Stomach (tissue), 9 donors: ENCODE results near the gene MRPS21. TPM values are rescaled to one million over a fixed set of nuclear protein-coding genes. Genes with fewer than 3 reads are reported as not detected.
A peak's percentile ranks its signal among the peaks of the same experiment; 100 is the strongest.

ENCODE experiments used
- DNase-seq, 2 donors: peaks; one replicate each; pipeline versions ENCODE4 v3.0.0 to v3.0.0-alpha.2; 2013 to 2019
- H3K27ac ChIP-seq, 5 donors: fragments of 200-600 bp in 4 of 5; sonication (generic) in 4 of 5; one replicate each; pipeline ENCODE4 v1.5.1; 2013 to 2019; ENCODE audit warnings: mild to moderate bottlenecking in 1 of 5, moderate library complexity in 1 of 5
- H3K27me3 ChIP-seq, 3 donors: fragments of 200-600 bp; sonication (generic); one replicate each; pipeline ENCODE4 v1.5.1; 2017 to 2019; ENCODE audit warnings: mixed run types in 1 of 3
- H3K36me3 ChIP-seq, 4 donors: fragments of 200-600 bp; sonication (generic); 1 replicate in 3 of 4; 2 replicates in 1 of 4; pipeline ENCODE4 v1.5.1; 2016 to 2019
- H3K4me1 ChIP-seq, 4 donors: fragments of 200-600 bp; sonication (generic); one replicate each; pipeline ENCODE4 v1.5.1; 2016 to 2019
- H3K4me3 ChIP-seq, 4 donors: fragments of 200-600 bp; sonication (generic) in 3 of 4; one replicate each; pipeline ENCODE4 v1.5.1; 2016 to 2019; ENCODE audit warnings: mild to moderate bottlenecking in 1 of 4
- H3K9me3 ChIP-seq, 4 donors: fragments of 200-600 bp; sonication (generic); one replicate each; pipeline ENCODE4 v1.5.1; 2016 to 2019
- EP300 ChIP-seq: sonication (generic); formaldehyde crosslinking; IDR thresholded peaks from one replicate; pipeline ENCODE4 v1.6.1; 2017; ENCODE audit warnings: antibody characterized with exemption
- POLR2A ChIP-seq, 4 donors: fragments of 450-650 bp; IDR thresholded peaks; one replicate each; pipeline ENCODE4 v1.6.1; 2016; ENCODE audit warnings: antibody characterized with exemption in 4 of 4, control low read depth in 2 of 4, mild to moderate bottlenecking in 1 of 4, moderate library complexity in 1 of 4
- POLR2AphosphoS5 ChIP-seq, 3 donors: sonication (generic); formaldehyde crosslinking; IDR thresholded peaks; one replicate each; pipeline ENCODE4 v1.6.1; 2016; ENCODE audit warnings: antibody characterized with exemption in 3 of 3
- WGBS, 5 donors: extraction: QIAGEN DNeasy Blood & Tissue Kit in 3 of 5; methylation state at CpG; one replicate each; pipeline versions ENCODE4 v1.1.5 to v1.1.7; 2013 to 2018; 5-methylcytosine and 5-hydroxymethylcytosine counted together
- intact Hi-C: fragments of 100-400 bp; cut with DNase I; formaldehyde crosslinking; loops from one replicate; pipeline ENCODE4 v1.15.1; 2023; ENCODE audit warnings: low total_unique reads
- polyA plus RNA-seq, 3 donors: library from polyadenylated mRNA; stranded (reverse); fragments of 200-250 nt; gene quantifications; one replicate each; pipeline ENCODE4 v1.2.3, GENCODE V29; 2013
- total RNA-seq, 5 donors: library from RNA; depleted of rRNA; stranded (reverse); fragments of >200 nt; gene quantifications; one replicate each; pipeline versions ENCODE4 v1.1.0 to v1.2.3, GENCODE V29; 2014 to 2016
- TF ChIP-seq, protein P1 (sequence below), 7 experiments: fragments of 450-650 bp in 4 of 7; fragments of 200-600 bp in 3 of 7; sonication (generic) in 3 of 7; IDR thresholded peaks; one replicate each; pipeline ENCODE4 v1.5.1; 2016 to 2019; ENCODE audit warnings: antibody characterized with exemption in 7 of 7, control low read depth in 2 of 7, mild to moderate bottlenecking in 1 of 7
- donor health status: healthy with polysubstance abuse.
- donor health status: Bipolar disorder and iron deficiency.
- donor health status: healthy.

The MRPS21 gene
- total and polyA plus RNA-seq, 8 donors, result 2.0 to 130 (median 88.8) TPM

DNA sequence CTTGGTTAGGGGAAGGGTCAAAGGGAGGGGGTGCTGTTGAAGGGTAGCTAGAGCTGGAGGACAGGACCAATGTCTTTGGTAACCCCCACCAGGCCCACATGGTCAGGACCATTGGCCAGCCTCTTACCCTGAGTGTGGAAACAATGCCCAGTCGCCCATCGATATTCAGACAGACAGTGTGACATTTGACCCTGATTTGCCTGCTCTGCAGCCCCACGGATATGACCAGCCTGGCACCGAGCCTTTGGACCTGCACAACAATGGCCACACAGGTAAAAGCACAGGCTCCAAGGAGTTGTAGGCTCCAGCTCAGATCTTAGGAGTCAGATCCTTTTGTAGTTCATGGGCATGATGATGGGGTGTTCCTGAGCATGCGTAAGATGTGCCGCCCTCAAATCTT lies 32.3 kb upstream of the MRPS21 start:
- Histone ChIP-seq H3K4me3 (no peak overlapping the region), H3K9me3 (no peaks in the 10 kb centered on the region), H3K27ac (no peak overlapping the region), H3K27me3 (peaks cover 0 to 23% (median 0%) of the 10 kb centered on the region in 3 donors), H3K36me3 (peaks cover 19 to 26% (median 25%) of the 10 kb centered on the region in 4 donors), H3K4me1 (peaks cover 13 to 55% (median 44%) of the 10 kb centered on the region in 4 donors)
- TF ChIP-seq POLR2A (IDR thresholded peaks at IDR 0.05) (no peak), POLR2AphosphoS5 (IDR thresholded peaks at IDR 0.05) (no peak)
- 78 to 89% (median 85%) methylated on average over 6 of the region's 6 CpGs for WGBS, 5 donors
- intact Hi-C loops, result no loop called here
- no peak for DNase-seq

DNA sequence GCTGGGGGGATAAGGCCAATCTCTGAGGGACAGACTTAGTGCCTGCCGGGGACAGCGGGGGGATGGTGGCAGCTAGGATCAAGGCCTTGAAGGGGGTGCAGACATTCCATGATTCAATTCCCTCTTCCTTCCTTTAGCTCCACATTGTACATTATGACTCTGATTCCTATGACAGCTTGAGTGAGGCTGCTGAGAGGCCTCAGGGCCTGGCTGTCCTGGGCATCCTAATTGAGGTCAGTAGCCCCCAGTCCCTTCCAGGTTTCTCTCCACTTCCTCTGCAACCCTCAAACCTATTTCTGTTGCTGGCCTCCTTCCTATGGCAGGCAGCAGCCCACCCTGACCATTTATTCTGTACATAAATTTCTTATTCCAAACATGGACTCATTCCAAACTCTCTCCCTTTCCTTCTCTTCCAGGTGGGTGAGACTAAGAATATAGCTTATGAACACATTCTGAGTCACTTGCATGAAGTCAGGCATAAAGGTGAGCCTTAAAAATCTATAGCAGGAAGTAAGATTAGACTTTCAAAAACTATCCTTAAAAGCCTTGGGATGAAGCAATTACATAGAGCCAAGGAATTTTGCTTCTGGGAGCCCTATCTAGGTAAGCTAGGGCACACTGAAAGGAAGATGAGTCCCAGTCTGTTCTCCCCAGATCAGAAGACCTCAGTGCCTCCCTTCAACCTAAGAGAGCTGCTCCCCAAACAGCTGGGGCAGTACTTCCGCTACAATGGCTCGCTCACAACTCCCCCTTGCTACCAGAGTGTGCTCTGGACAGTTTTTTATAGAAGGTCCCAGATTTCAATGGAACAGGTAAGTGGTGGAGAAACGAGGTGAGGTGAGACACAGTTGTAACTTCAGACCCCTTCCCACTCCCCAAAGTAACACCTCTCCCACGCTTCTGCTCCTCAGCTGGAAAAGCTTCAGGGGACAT lies 31.0 kb upstream of the MRPS21 start:
- intact Hi-C loops, result no loop called here
- TF ChIP-seq POLR2A (IDR thresholded peaks at IDR 0.05), result no peak
- TF ChIP-seq, protein P1, sequence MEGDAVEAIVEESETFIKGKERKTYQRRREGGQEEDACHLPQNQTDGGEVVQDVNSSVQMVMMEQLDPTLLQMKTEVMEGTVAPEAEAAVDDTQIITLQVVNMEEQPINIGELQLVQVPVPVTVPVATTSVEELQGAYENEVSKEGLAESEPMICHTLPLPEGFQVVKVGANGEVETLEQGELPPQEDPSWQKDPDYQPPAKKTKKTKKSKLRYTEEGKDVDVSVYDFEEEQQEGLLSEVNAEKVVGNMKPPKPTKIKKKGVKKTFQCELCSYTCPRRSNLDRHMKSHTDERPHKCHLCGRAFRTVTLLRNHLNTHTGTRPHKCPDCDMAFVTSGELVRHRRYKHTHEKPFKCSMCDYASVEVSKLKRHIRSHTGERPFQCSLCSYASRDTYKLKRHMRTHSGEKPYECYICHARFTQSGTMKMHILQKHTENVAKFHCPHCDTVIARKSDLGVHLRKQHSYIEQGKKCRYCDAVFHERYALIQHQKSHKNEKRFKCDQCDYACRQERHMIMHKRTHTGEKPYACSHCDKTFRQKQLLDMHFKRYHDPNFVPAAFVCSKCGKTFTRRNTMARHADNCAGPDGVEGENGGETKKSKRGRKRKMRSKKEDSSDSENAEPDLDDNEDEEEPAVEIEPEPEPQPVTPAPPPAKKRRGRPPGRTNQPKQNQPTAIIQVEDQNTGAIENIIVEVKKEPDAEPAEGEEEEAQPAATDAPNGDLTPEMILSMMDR (IDR thresholded peaks at IDR 0.05), result peak in 1 of 7 experiments; percentile 5
- 70 to 79% (median 74%) methylated on average over 6 of the region's 6 CpGs for WGBS, 5 donors

DNA sequence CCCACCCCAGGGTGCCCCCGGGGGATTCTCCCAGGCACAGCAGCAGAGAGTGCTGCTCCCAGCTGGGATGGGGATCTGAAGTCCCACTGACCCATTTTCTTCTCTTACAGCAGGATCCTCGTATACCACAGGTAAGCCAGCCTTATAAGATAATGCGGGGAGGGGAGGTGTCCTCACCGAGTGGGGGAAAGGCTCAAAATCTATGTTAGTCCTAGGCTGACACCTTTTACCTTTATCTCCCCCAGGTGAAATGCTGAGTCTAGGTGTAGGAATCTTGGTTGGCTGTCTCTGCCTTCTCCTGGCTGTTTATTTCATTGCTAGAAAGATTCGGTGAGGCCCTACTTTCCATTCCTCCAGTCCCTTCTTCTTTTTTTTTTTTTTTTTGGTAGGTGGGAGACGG lies 30.1 kb upstream of the MRPS21 start:
- TF ChIP-seq EP300, result no peak
- TF ChIP-seq, protein P1 (IDR thresholded peaks at IDR 0.05), result no peak
- TF ChIP-seq POLR2A (IDR thresholded peaks at IDR 0.05), result no peak
- TF ChIP-seq POLR2AphosphoS5 (IDR thresholded peaks at IDR 0.05), result no peak
- intact Hi-C loops, result no loop called here
- H3K4me1 ChIP-seq, result peaks cover 20 to 51% (median 42%) of the 10 kb centered on the region in 4 donors

More for the DNA sequence above, 31.0 kb upstream of the MRPS21 start:
- H3K27ac ChIP-seq, result peak overlapping the region in 4 of 5 donors; percentile 1 to 70 (median 56)
- no peak overlapping the region for H3K4me3 ChIP-seq
- peaks cover 16 to 55% (median 44%) of the 10 kb centered on the region in 4 donors for H3K4me1 ChIP-seq
- H3K9me3 ChIP-seq, result no peaks in the 10 kb centered on the region
- DNase-seq, result no peak
- peaks cover 0 to 12% (median 0%) of the 10 kb centered on the region in 3 donors for H3K27me3 ChIP-seq
- peaks cover 22 to 37% (median 35%) of the 10 kb centered on the region in 4 donors for H3K36me3 ChIP-seq

DNA sequence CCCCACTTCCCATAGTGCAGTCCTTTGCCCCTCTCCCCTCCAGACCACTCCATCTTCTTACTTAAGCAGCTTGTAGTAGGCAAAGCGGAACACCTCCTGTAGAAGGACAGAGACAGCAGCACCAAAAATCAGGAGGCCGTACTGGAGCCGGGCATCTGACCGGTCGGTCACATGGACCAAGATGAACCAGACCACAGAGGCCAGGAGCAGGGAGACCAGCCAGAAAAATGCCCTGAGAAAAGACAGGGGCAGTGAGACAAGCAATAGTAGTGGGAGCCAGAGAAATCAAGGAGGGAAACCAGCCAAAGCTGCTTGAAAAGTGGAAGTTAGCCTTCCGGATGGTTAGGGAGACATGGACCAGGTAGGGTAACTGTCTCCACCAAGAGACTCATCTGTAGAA lies 25.8 kb upstream of the MRPS21 start:
- Histone ChIP-seq H3K4me3 (peak overlapping the region; percentile 76 to 95 (median 83)), H3K27me3 (no peaks in the 10 kb centered on the region), H3K9me3 (no peaks in the 10 kb centered on the region), H3K4me1 (peaks cover 12 to 46% (median 25%) of the 10 kb centered on the region in 4 donors), H3K36me3 (peaks cover 22 to 37% (median 35%) of the 10 kb centered on the region in 4 donors), H3K27ac (peak overlapping the region; percentile 80 to 98 (median 95))
- TF ChIP-seq POLR2A (IDR thresholded peaks at IDR 0.05), result no peak
- no peak for TF ChIP-seq POLR2AphosphoS5 (IDR thresholded peaks at IDR 0.05)
- TF ChIP-seq EP300, result no peak
- TF ChIP-seq, protein P1 (IDR thresholded peaks at IDR 0.05), result no peak
- DNase-seq, result no peak
- WGBS, 5 donors, result 17 to 39% (median 26%) methylated on average over 6 of the region's 6 CpGs
- intact Hi-C loops, result no loop called here

More for the DNA sequence above, 30.1 kb upstream of the MRPS21 start:
- no peaks in the 10 kb centered on the region for H3K9me3 ChIP-seq
- no peak for DNase-seq
- H3K27me3 ChIP-seq, result peaks cover 0 to 3% (median 0%) of the 10 kb centered on the region in 3 donors
- peaks cover 22 to 37% (median 35%) of the 10 kb centered on the region in 4 donors for H3K36me3 ChIP-seq
- WGBS, 5 donors, result 68 to 82% (median 75%) methylated on average over 6 of the region's 6 CpGs
- no peak overlapping the region for H3K4me3 ChIP-seq
- peak overlapping the region in 2 of 5 donors; percentile 60 to 70 for H3K27ac ChIP-seq
